HG02938 (cell line): Measurements from ENCODE around the gene EIF3A.
"Not testable (repeated sequence)": the region's sequence is repeated elsewhere in the genome, so short reads cannot be mapped to it uniquely, and the experiment has no call there.

Experiments
- ATAC-seq: cut with Tn5 transposase; IDR thresholded peaks from one replicate; pipeline ENCODE4 v1.9.1; 2021; ENCODE audit warnings: mild to moderate bottlenecking, moderate library complexity; ENCODE audit not compliant: unreplicated experiment

Gene EIF3A

DNA sequence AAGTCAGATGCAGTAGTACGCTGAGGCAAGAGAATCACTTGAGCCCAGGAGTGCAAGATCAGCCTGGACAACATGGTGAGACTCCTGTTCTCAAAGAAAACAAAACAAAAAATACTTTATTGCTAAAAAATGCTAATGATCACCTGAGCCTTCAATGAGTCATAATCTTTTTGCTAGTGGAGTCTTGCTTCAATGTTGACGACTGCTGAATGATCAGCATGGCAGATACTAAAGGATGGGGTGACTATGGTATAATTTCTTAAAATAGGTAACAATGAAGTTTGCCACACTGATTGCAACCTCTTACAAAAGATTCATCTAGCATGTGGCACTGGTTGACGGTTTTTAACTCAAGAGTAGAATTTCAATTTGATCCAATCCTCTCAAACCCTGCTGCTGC is 28.8 kb downstream of the EIF3A start:
- ATAC-seq = no peak

DNA sequence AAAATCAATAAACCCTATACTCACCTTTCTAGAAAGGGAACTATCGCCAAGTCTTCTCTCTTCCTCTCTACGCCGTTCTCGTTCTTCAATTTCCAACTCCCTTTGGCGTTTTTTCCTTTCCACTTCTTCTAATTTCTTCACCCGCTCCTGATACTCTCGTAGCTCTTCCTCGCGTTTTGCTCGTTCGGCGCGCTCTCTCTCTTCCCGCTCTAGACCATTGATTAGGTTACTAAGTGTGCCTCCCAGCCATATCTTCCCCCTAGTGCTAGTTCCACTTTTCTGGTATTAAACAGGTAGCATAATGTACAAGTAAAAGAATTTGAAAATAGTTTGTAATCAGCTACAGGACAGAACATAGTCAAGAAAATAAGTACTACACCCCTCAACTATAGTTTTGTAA is 30.8 kb downstream of the EIF3A start:
- no peak for ATAC-seq

DNA sequence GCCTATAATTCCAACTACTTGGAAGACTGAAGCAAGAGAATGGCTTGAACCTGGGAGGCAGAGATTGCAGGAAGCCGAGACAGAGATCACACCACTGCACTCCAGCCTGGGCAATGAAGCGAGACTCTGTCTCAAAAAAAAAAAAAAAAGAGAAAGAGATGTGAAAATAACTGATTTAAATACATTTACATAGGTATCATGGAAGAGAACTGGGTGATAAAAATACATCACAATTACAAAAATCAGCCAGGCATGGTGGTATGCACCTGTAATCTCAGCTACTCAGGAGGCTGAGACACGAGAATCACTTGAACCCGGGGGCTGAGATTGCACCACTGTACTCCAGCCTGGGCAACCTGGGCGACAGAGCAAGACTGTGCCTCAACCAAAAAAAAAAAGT is 31.3 kb downstream of the EIF3A start:
- ATAC-seq = no peak

DNA sequence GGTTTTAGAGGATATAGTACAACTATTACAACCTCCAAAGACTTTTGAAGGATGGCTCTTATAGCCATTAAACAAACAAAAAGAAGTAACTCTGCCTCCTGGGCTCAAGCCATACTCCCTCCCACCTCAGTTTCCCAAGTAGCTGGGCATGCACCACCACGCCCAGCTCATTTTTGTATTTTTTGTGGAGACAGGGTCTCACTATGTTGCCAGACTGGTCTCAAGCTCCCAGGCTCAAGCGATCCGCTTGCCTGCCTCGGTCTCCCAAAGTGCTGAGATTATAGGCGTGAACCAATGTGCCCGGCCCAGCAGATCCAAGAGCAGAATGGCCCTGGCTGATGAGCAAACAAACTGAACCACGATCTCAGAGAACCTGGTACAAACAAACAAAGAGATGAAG is 35.1 kb downstream of the EIF3A start:
- no peak for ATAC-seq

DNA sequence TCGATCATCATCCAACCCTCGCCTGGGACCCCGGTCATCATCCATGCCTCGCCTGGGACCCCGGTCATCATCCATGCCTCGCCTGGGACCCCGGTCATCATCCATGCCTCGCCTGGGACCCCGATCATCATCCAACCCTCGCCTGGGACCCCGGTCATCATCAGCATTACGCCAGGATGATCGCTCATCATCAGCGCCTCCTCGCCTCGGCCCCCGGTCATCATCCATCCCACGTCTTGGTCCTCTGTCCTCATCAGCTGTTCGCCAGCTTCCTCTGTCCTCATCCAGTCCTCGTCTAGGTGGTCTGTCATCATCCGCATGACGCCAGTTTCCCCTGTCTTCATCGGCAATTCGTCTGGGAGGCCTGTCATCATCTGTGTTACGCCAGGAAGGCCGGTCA is 38.4 kb downstream of the EIF3A start:
- ATAC-seq = no peak

DNA sequence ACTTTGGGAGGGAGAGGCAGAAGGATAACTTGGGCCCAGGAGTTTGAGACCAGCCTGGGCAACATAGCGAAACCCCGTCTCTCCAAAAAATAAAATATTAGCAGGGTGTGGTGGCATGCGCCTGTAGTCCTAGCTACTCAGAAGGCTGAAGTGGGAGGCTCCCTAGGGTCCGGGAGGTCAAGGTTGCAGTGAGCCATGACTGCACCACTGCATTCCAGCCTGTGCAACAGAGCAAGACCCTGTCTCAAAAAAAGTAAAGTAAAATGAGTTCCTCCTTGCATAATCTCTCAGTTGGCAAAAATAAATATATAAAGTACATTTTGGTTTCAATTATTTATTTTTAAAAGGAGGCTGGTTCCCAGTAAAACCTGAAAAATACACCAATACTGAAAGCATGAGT is 39.3 kb downstream of the EIF3A start:
- no peak for ATAC-seq

DNA sequence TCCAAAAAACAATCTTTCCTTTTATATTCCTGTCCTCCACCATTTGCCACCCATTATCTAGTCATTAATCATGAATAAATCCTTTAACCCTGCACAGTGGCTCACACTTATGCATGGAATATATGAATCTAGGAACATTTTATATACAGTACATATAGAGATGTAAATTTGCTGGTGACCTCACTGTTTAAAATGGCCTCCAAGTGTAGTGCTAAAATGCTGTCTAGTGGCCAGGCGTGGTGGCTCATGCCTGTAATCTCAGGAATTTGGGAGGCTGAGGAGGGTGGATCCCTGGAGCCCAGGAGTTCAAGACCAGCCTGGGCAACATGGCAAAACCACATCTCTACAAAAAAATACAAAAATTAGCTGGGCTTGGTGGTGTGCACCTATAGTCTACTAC is 41.5 kb downstream of the EIF3A start:
- no peak for ATAC-seq

DNA sequence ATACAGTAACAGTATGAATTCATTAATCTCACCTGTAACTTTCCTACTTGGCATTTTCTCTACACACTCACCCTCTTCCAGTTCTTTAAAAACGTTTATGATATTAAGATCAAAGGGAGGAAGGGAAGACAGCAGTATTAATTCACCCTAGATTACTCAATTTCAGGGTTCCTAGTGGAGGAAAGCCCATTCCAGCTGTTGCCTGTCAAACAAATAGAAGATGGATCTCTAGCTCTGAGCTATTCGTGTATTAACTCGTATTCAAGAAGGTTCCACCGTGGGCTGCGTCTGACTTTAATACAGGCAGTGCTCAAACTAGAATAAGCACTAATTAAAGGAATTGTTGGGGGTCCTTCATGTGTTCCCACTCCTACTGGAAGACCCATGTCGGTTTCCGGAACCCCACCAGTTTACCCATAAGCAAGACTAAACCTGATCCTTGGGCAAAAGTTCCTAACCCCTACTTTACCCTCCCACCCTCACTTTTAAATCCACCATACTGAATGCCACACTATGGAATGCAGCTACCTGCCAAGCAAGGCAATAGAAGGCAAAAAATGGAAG is 49.0 kb downstream of the EIF3A start:
- ATAC-seq = no peak

DNA sequence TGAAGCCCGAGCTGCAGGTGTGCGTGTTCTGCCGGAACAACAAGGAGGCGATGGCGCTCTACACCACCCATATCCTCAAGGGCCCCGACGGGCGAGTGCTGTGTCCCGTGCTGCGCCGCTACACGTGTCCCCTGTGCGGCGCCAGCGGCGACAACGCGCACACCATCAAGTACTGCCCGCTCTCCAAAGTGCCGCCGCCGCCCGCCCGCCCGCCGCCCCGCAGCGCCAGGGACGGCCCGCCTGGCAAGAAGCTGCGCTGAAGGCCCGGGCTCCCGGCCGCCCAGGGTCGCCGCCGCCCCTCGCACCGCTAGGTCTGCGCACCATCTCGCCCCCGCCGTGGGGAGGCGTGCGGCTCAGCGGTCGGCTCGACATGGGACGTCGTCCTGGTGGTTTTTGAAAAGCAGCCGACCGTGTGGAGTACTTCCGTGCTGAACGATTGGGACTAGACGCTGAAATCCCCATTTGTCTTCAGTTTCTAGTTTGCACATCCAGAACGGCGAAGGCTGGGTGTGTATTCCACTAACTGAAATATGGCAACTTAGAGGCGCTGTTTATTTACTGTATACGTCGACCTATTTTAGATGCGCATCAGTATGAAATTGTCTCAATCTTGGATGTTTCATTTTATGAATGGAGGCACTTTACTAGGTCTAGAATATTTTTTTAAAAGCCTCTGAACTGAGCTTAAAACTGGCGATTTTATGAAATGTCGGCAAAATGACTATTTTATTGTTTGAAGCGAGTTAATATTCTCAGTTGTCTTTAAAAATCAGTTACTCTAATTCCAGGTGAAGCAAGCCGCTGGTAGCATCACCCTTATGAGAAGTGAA is 50.0 kb downstream of the EIF3A start:
- peak; percentile 40 for ATAC-seq

DNA sequence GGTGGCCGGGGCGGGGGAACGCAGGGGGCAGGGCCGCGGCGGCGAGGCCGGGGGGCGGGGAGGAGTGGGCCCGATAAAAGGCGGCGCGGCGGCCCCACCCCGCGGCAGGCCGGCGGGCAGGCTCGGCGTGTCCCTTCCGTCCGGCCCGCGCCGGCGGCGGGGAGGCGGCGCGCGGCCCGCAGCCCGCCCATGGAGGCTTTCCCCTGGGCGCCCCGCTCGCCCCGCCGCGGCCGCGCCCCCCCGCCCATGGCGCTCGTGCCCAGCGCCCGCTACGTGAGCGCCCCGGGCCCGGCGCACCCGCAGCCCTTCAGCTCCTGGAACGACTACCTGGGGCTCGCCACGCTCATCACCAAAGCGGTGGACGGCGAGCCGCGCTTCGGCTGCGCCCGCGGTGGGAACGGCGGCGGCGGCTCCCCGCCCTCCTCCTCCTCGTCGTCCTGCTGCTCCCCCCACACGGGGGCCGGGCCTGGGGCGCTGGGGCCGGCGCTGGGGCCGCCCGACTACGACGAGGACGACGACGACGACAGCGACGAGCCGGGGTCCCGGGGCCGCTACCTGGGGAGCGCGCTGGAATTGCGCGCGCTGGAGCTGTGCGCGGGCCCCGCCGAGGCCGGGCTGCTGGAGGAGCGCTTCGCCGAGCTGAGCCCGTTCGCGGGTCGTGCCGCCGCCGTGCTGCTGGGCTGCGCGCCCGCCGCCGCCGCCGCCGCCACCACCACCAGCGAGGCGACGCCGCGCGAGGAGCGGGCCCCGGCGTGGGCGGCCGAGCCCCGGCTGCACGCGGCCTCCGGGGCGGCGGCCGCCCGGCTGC is 50.8 kb downstream of the EIF3A start, which contains the start of gene NANOS1:
Gene NANOS1, plus strand, starts transcription at position 102 of the 808 bp plus-strand sequence. Its CDS starts 88 bp downstream, at position 190.
- ATAC-seq = peak; percentile 21

DNA sequence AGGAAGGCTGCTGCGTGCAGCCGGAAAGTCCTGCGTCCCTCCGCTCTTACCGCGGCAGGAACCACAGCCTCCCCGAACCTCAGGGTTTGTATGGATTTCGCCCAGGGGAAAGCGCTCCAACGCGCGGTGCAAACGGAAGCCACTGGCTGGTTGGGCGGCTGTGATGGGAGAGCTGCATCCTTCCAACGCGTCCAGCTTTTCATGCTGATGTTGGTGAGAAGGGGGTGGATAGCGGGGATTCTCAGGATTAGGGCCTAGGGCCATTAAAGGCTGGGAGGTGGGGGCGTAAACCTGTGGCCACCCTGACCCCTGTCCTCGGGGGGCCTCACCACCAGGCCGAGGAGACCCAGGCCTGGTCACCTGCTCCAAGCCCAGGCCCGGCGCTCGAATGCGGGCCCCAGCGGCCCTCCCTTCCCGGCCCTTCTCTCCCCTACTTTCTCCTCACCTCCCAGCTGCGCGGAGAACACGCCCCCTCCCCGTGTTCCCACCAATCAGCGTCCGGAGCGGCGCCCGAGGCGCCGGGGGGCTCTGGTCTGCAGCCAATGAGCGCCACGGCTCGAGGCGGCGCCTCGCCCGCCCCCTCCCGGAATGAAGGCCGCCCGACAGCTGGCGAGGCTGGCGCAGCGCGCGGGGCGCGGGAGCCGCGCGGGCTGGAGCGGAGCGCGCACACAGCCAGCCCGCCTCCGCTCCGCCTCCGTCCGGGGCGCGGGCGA is 51.6 kb downstream of the EIF3A start:
- peak; percentile 52 for ATAC-seq

DNA sequence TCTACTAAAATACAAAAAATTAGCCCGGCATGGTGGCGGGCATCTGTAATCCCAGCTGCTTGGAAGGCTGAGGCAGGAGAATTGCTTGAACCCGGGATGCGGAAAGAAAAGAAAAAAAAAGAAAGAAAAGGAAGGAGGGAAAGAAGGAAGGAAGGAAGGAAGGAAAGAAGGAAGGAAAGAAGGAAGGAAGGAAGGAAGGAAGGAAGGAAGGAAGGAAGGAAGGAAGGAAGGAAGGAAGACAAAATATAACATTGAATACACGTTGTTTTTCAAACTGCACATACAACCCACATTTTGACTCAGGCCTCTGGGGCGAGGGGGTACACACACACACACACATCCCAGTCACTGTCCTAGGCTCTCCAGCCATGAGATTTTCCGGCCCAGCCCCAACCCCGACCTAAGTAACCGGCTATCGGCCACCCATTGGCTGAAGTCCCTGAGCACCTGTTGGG is 52.1 kb downstream of the EIF3A start:
- not testable (repeated sequence) for ATAC-seq

DNA sequence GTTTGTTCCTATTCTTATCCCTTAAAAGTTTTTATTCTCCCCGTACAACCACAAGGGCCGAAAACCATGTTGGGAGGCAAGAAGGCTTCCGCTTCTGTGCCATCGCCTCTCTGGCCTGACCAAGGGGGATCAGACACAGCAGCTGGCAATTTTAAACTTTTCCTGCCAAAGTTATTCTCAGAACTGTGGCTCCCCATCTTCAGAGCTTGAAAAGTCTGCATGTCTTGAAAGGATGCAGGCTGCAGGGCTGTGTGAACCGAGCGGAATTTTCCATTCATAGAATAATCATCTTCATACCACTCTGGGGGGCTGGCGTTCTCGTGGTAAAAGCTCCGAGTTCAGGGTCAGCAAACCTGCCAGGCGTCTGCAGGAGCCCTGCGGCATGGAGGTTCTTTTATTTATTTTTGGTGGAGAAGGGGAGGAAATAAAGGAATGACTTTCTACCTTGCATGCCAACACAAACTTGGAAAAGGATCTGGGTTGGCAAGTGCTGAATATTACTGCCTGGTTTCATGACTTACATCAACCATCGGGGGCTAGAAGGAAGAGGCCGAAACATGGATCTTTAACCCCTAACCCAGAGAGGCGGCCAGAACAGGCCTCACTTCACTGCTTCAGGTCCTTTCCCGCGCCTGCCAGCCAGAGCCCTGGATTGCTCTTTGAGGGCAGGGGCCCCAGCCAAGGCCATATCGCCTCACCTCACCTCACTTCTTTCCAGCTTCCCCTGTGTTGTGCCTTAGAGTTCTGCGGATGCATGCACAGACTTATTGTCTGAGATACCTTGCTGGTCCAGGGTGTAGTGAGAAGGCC is 54.1 kb downstream of the EIF3A start:
- ATAC-seq = no peak

DNA sequence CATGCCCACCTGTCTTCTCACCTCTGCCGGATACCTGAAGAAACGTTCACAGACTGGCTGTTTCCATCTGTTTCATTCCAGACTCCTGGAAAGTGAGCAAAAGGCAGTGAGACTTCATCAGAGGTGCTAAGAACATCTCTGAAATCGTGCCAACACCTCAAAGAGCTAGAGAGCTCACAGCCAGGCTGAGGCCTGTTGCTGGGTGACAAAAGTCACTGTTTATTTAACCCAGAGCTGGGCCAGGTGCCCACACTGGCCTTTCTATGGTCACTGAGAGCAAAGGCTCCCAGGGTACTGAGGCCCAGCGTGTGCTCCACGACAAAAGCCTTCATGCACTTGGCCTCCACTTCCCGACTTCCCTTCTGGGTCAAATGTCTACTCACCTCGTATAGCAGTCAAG is 54.8 kb downstream of the EIF3A start:
- no peak for ATAC-seq

DNA sequence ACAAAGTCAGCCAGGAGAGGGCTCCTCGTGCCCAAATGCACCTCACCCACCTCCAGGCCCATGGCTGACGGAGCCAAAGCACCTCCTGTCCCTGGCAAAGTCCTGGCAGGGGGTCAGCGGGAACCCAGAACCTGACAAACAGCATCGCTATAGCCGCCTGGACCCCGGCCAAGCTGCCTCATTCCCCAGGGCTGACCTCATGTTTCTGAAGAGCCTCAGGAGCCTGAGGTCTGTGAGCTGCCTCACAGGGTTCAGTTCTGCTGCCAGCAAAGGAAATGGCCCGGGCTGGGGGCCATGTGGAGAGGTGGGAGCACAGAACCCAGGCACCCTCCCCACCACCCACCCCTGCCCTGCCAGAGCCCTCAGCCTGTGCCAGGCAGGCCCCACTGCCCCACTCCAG is 55.3 kb downstream of the EIF3A start:
- ATAC-seq = no peak

DNA sequence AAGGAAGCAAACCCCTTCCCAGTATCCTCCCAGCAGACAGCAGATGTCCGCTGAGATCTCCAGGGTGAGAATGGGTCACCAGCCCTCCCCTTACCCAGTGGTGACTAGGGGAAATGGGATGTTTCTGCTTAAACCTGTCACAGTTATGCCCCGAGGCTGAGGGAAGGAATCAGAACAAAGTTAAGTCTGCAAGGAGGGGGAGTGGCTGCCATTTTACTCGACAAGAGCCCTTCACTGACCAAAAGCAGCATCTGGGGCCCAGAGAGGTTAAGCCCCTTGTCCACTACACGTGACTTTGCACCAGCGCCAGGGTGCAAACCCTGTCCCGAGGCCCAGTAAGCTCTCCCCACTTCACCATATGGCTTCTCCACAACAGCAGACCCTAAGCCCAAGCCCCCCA is 55.7 kb downstream of the EIF3A start:
- no peak for ATAC-seq

DNA sequence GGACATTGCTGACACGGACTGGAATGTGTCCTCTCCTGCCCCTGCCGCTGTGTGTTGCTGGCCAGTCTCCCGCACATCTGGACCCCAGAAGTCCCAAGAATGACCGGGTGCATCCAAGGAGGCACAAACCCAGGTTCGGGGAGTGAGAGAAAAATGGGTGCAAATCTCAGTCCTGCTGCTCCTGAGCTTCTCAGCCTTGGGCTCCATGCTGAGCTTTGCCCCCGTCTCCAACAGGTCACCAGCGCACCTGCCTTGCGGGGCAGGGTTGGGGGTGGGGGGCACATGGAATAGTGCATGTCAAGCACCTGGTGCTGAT is 57.1 kb downstream of the EIF3A start:
- no peak for ATAC-seq

DNA sequence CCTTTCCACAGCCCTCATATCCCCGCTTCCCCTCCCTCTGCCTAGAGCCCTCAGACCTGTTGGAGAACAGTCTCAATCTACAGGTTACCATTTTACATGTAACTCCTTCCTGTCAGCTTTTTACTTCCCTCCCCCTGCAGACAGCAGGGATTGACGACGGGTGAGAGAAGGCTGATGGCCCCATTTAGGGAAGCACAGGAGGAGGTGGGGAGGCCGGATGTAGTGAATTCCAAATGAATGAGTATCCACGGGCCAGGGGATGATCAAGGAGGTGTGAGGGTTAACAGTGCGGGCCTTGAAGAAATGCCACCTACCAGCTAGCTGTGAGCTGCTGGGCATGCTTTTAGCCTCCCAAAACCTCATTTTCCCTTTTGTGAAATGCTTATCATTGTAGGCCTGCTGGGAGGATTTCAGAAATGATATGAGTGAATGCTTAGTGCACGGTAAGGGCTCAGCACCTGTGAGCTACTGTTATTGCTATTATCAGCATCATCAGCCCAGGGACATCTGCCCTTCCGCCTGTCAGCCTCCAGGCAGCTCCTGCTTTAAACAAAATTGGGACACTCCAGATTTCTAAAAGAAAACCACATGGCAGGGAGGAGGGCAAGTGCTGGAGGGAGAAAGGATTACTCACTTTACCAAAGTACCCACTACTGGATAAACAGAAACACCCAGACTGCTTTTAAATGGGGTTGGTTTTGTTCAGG is 57.6 kb downstream of the EIF3A start:
- no peak for ATAC-seq

DNA sequence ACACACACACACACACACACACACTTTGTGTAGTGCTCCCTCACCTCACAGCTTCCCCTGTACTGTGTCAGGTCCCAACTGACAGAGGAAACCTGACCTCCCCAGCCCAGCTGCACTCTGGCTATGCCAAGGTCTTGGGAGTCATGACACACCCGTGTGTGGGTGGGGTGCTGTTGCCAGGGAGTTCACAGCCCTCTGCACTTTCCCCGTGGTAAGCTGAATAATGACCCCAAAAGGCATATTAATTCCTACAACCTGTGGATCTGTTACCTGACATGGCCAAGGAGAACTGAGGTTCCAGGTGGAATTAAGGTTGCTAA is 60.0 kb downstream of the EIF3A start:
- no peak for ATAC-seq

DNA sequence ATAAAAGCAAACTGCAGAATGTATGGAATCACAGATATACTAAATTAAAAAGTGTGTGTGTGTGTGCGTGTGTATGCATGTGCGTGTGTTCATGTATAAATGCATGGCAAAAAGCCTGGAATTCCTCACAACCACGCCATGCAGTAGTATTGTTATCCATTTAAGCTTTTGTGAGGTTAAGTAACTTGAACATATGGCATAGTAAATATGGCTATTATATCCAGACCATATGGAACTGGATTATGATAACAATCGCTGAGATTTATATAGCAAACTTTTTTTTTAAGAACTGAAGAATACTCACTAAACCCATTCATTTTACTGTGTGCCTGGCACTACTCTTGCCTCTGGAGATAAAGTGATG is 73.4 kb downstream of the EIF3A start:
- ATAC-seq = no peak
